Activated T-helper 17 cell treated with anti-CD3 and anti-CD28 coated beads, Interleukin-2, amount 50 U/mL, for 72 hours (primary cell): Measurements from ENCODE around the gene RNASE4. TPM values are rescaled to one million over a fixed set of nuclear protein-coding genes. Genes with fewer than 3 reads are reported as not detected.
"Not testable (repeated sequence)": the region's sequence is repeated elsewhere in the genome, so short reads cannot be mapped to it uniquely, and the experiment has no call there.

Source experiments
- ATAC-seq: fragments of 150-1000 bp; cut with Tn5 transposase; replicated peaks from 2 replicates; pipeline ENCODE4 v1.10.0; 2021; ENCODE audit warnings: mild to moderate bottlenecking, moderate library complexity
- H3K27ac Mint-ChIP-seq: one replicate; pipeline ENCODE4 v1.8.0; 2022; ENCODE audit warnings: mixed read lengths
- H3K27me3 Mint-ChIP-seq: one replicate; pipeline ENCODE4 v1.8.0; 2022; ENCODE audit warnings: mixed read lengths
- H3K36me3 Mint-ChIP-seq: one replicate; pipeline ENCODE4 v1.8.0; 2022; ENCODE audit warnings: low read depth, mild to moderate bottlenecking, mixed read lengths
- H3K4me1 Mint-ChIP-seq: one replicate; pipeline ENCODE4 v1.8.0; 2022; ENCODE audit warnings: mixed read lengths
- H3K4me3 Mint-ChIP-seq: one replicate; pipeline ENCODE4 v1.8.0; 2022; ENCODE audit warnings: mild to moderate bottlenecking, mixed read lengths
- H3K9me3 Mint-ChIP-seq: one replicate; pipeline ENCODE4 v1.8.0; 2022; ENCODE audit warnings: mixed read lengths
- total RNA-seq, 2 donors: library from RNA; stranded (reverse); gene quantifications; one replicate each; pipeline ENCODE4 v1.2.3, GENCODE V29; 2022

The RNASE4 gene
- total RNA-seq, 2 donors from 2014 or later, result 1.0 to 6.1 TPM

GRCh38 chr14:20700965-20701364, 16.6 kb downstream of the RNASE4 start:
- ATAC-seq, H3K4me3 Mint-ChIP-seq, H3K36me3 Mint-ChIP-seq, H3K27ac Mint-ChIP-seq, H3K9me3 Mint-ChIP-seq, H3K4me1 Mint-ChIP-seq, H3K27me3 Mint-ChIP-seq: not testable (repeated sequence)

- ATAC-seq, result no peak
- Mint-ChIP-seq H3K4me3 (no peak overlapping the region), H3K4me1 (no peaks in the 10 kb centered on the region), H3K27ac (no peak overlapping the region), H3K27me3 (no peaks in the 10 kb centered on the region), H3K36me3 (no peaks in the 10 kb centered on the region), H3K9me3 (no peaks in the 10 kb centered on the region)
Measured at GRCh38 chr14:20706657-20707355, 22.4 kb downstream of the RNASE4 start.

GRCh38 chr14:20707622-20708021, 23.3 kb downstream of the RNASE4 start:
- H3K27me3 Mint-ChIP-seq, result no peaks in the 10 kb centered on the region
- H3K36me3 Mint-ChIP-seq, result no peaks in the 10 kb centered on the region
- no peak for ATAC-seq
- no peaks in the 10 kb centered on the region for H3K9me3 Mint-ChIP-seq
- no peaks in the 10 kb centered on the region for H3K4me1 Mint-ChIP-seq
- H3K4me3 Mint-ChIP-seq, result no peak overlapping the region
- no peak overlapping the region for H3K27ac Mint-ChIP-seq

- Mint-ChIP-seq H3K4me3 (no peak overlapping the region), H3K27me3 (peaks cover 4% of the 10 kb centered on the region), H3K4me1 (no peaks in the 10 kb centered on the region), H3K27ac (no peak overlapping the region), H3K36me3 (no peaks in the 10 kb centered on the region), H3K9me3 (no peaks in the 10 kb centered on the region)
- ATAC-seq, result no peak
Measured at GRCh38 chr14:20711261-20711660, 26.9 kb downstream of the RNASE4 start.

- no peaks in the 10 kb centered on the region for H3K4me1 Mint-ChIP-seq
- H3K9me3 Mint-ChIP-seq, result peaks cover 2% of the 10 kb centered on the region
- no peak overlapping the region for H3K4me3 Mint-ChIP-seq
- H3K27me3 Mint-ChIP-seq, result peaks cover 5% of the 10 kb centered on the region
- H3K27ac Mint-ChIP-seq, result no peak overlapping the region
- ATAC-seq, result no peak
- H3K36me3 Mint-ChIP-seq, result no peaks in the 10 kb centered on the region
Measured at GRCh38 chr14:20711685-20712084, 27.3 kb downstream of the RNASE4 start.

- H3K27me3 Mint-ChIP-seq, result peaks cover 14% of the 10 kb centered on the region
- H3K9me3 Mint-ChIP-seq, result peaks cover 3% of the 10 kb centered on the region
- no peaks in the 10 kb centered on the region for H3K4me1 Mint-ChIP-seq
- H3K4me3 Mint-ChIP-seq, result no peak overlapping the region
- ATAC-seq, result no peak
- no peaks in the 10 kb centered on the region for H3K36me3 Mint-ChIP-seq
- H3K27ac Mint-ChIP-seq, result no peak overlapping the region
Measured at GRCh38 chr14:20712904-20713303, 28.5 kb downstream of the RNASE4 start.

GRCh38 chr14:20714593-20715250, 30.4 kb downstream of the RNASE4 start:
- no peak overlapping the region for H3K27ac Mint-ChIP-seq
- no peak overlapping the region for H3K4me3 Mint-ChIP-seq
- no peaks in the 10 kb centered on the region for H3K4me1 Mint-ChIP-seq
- peaks cover 23% of the 10 kb centered on the region for H3K27me3 Mint-ChIP-seq
- ATAC-seq, result no peak
- H3K36me3 Mint-ChIP-seq, result no peaks in the 10 kb centered on the region
- peaks cover 3% of the 10 kb centered on the region for H3K9me3 Mint-ChIP-seq

GRCh38 chr14:20719777-20720176, 35.4 kb downstream of the RNASE4 start:
- ATAC-seq, result no peak
- Mint-ChIP-seq H3K4me3 (no peak overlapping the region), H3K27me3 (peaks cover 42% of the 10 kb centered on the region), H3K4me1 (peaks cover 5% of the 10 kb centered on the region), H3K27ac (no peak overlapping the region), H3K9me3 (peaks cover 3% of the 10 kb centered on the region), H3K36me3 (no peaks in the 10 kb centered on the region)

GRCh38 chr14:20720741-20721140, 36.4 kb downstream of the RNASE4 start:
- peaks cover 43% of the 10 kb centered on the region for H3K27me3 Mint-ChIP-seq
- peak; percentile 43 for ATAC-seq
- no peak overlapping the region for H3K27ac Mint-ChIP-seq
- no peaks in the 10 kb centered on the region for H3K36me3 Mint-ChIP-seq
- peaks cover 3% of the 10 kb centered on the region for H3K9me3 Mint-ChIP-seq
- H3K4me3 Mint-ChIP-seq, result no peak overlapping the region
- H3K4me1 Mint-ChIP-seq, result peaks cover 5% of the 10 kb centered on the region

GRCh38 chr14:20722016-20722415, 37.7 kb downstream of the RNASE4 start:
- Mint-ChIP-seq H3K27me3 (peaks cover 44% of the 10 kb centered on the region), H3K36me3 (no peaks in the 10 kb centered on the region)

GRCh38 chr14:20723488-20723887, 39.1 kb downstream of the RNASE4 start:
- no peaks in the 10 kb centered on the region for H3K36me3 Mint-ChIP-seq
- H3K9me3 Mint-ChIP-seq, result no peaks in the 10 kb centered on the region
- ATAC-seq, result no peak
- peaks cover 5% of the 10 kb centered on the region for H3K4me1 Mint-ChIP-seq
- peaks cover 38% of the 10 kb centered on the region for H3K27me3 Mint-ChIP-seq
- no peak overlapping the region for H3K27ac Mint-ChIP-seq
- no peak overlapping the region for H3K4me3 Mint-ChIP-seq

More at GRCh38 chr14:20722016-20722415, 37.7 kb downstream of the RNASE4 start:
- Mint-ChIP-seq H3K27ac (no peak overlapping the region), H3K9me3 (no peaks in the 10 kb centered on the region), H3K4me1 (peaks cover 5% of the 10 kb centered on the region), H3K4me3 (no peak overlapping the region)
- no peak for ATAC-seq

- H3K9me3 Mint-ChIP-seq, H3K4me1 Mint-ChIP-seq, H3K4me3 Mint-ChIP-seq, H3K36me3 Mint-ChIP-seq, ATAC-seq, H3K27ac Mint-ChIP-seq: not testable (repeated sequence)
- peaks cover 24% of the 10 kb centered on the region for H3K27me3 Mint-ChIP-seq
Measured at GRCh38 chr14:20726121-20726520, 41.8 kb downstream of the RNASE4 start.

GRCh38 chr14:20726531-20726930, 42.2 kb downstream of the RNASE4 start:
- peaks cover 5% of the 10 kb centered on the region for H3K4me1 Mint-ChIP-seq
- no peak for ATAC-seq
- no peak overlapping the region for H3K27ac Mint-ChIP-seq
- H3K4me3 Mint-ChIP-seq, result no peak overlapping the region
- H3K9me3 Mint-ChIP-seq, result no peaks in the 10 kb centered on the region
- no peaks in the 10 kb centered on the region for H3K36me3 Mint-ChIP-seq
- H3K27me3 Mint-ChIP-seq, result peaks cover 27% of the 10 kb centered on the region

- no peak overlapping the region for H3K4me3 Mint-ChIP-seq
- no peak overlapping the region for H3K27ac Mint-ChIP-seq
- H3K27me3 Mint-ChIP-seq, result peaks cover 11% of the 10 kb centered on the region
- H3K4me1 Mint-ChIP-seq, result no peaks in the 10 kb centered on the region
- H3K9me3 Mint-ChIP-seq, result no peaks in the 10 kb centered on the region
- H3K36me3 Mint-ChIP-seq, result no peaks in the 10 kb centered on the region
- ATAC-seq, result no peak
Measured at GRCh38 chr14:20730891-20731290, 46.5 kb downstream of the RNASE4 start.

- peaks cover 7% of the 10 kb centered on the region for H3K27me3 Mint-ChIP-seq
- no peaks in the 10 kb centered on the region for H3K4me1 Mint-ChIP-seq
- no peak overlapping the region for H3K4me3 Mint-ChIP-seq
- H3K27ac Mint-ChIP-seq, result no peak overlapping the region
- no peaks in the 10 kb centered on the region for H3K36me3 Mint-ChIP-seq
- no peak for ATAC-seq
- no peaks in the 10 kb centered on the region for H3K9me3 Mint-ChIP-seq
Measured at GRCh38 chr14:20732477-20732876, 48.1 kb downstream of the RNASE4 start.
